Measurements from ENCODE around the gene INTS3. TPM values are rescaled to one million over a fixed set of nuclear protein-coding genes. Genes with fewer than 3 reads are reported as not detected.

INTS3 gene
- total and polyA plus RNA-seq, 12 donors, result 25.4 to 46.1 (median 31.1) TPM

DNA sequence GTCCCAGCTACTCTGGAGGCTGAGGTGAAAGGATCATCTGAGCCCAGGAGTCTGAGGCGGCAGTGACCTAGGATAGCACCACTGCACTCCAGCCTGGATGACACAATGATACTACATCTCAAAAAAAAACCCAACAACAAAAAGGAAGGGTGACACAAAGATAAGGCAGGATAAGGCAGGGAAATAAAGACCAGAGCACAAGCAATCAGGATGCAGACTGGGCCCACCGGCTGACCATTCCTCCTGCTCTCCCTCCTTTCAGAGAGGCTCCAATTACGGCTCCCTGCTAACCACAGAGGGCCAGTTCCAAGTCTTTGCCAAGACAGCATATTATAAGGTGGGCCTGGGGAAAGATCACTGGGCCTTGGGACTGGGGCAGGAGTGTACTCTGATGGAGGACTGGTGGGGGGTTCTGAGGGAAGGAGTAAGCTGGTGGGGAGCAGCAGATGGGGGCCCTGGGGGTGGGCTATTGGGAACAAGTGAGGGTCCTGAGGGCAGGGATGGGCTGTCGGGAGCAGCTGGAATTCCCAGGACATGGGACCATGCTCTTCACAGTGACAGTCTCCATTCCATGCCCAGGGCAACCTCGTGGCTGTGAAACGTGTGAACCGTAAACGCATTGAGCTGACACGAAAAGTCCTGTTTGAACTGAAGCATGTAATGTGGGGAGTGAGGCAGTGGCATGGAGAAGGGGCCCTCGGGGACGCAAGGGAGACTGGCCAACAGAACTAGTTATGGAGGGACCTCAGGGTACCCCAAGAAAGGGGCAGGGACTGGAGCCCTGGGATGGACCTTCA lies 42.1 kb upstream of the INTS3 start:
- no peak for ATAC-seq
- H3K27me3 ChIP-seq, result peaks cover 0 to 6% (median 0%) of the 10 kb centered on the region in 7 donors
- DNase-seq, result no peak
- intact Hi-C loops (cut with DNase I), result no loop called here
- 84 to 87% methylated on average over 11 of the region's 11 CpGs for WGBS, 2 donors
- H3K36me3 ChIP-seq, result peaks cover 0 to 84% (median 3%) of the 10 kb centered on the region in 9 donors
- no peaks in the 10 kb centered on the region for H3K4me1 ChIP-seq
- H3K27ac ChIP-seq, result no peak overlapping the region
- TF ChIP-seq, protein P1, sequence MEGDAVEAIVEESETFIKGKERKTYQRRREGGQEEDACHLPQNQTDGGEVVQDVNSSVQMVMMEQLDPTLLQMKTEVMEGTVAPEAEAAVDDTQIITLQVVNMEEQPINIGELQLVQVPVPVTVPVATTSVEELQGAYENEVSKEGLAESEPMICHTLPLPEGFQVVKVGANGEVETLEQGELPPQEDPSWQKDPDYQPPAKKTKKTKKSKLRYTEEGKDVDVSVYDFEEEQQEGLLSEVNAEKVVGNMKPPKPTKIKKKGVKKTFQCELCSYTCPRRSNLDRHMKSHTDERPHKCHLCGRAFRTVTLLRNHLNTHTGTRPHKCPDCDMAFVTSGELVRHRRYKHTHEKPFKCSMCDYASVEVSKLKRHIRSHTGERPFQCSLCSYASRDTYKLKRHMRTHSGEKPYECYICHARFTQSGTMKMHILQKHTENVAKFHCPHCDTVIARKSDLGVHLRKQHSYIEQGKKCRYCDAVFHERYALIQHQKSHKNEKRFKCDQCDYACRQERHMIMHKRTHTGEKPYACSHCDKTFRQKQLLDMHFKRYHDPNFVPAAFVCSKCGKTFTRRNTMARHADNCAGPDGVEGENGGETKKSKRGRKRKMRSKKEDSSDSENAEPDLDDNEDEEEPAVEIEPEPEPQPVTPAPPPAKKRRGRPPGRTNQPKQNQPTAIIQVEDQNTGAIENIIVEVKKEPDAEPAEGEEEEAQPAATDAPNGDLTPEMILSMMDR (IDR thresholded peaks at IDR 0.05), result no peak
- no peak overlapping the region for H3K4me3 ChIP-seq
- H3K9me3 ChIP-seq, result no peaks in the 10 kb centered on the region

DNA sequence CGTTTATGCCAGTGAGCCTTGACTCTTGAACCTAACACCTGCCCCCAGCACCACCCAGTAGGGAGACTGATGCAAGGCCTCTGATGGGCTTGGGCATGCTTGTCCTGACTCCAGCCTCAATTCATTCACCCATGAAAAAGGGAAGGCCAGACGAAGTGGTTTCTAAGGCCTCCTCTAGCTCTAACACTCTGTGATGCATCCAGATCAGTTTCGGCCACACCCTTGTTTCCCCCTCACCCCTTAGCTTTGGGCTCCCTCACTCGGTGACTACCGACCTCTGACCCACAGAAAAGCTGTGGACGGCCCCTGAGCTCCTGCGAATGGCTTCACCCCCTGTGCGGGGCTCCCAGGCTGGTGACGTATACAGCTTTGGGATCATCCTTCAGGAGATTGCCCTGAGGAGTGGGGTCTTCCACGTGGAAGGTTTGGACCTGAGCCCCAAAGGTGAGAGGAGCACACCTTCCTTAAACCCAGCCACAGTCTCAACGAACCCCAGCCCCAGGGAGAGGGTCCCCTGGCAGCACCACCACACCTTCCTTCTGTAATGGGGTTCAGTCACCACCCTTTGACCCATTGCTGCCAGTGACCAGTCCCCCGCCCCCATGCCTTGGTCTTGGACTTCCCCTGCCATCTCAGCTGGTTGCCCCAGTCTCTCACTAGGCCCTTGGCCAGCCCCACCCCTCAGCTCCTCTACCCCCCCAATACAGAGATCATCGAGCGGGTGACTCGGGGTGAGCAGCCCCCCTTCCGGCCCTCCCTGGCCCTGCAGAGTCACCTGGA lies 40.3 kb upstream of the INTS3 start:
- no peak for ATAC-seq
- intact Hi-C loops (cut with DNase I), result no loop called here
- TF ChIP-seq, protein P1 (IDR thresholded peaks at IDR 0.05), result no peak
- peaks cover 0 to 92% (median 3%) of the 10 kb centered on the region in 9 donors for H3K36me3 ChIP-seq
- no peaks in the 10 kb centered on the region for H3K4me1 ChIP-seq
- 91 to 92% methylated on average over 16 of the region's 16 CpGs for WGBS, 2 donors
- H3K27me3 ChIP-seq, result no peaks in the 10 kb centered on the region
- no peaks in the 10 kb centered on the region for H3K9me3 ChIP-seq
- no peak for DNase-seq
- no peak overlapping the region for H3K27ac ChIP-seq
- H3K4me3 ChIP-seq, result no peak overlapping the region

DNA sequence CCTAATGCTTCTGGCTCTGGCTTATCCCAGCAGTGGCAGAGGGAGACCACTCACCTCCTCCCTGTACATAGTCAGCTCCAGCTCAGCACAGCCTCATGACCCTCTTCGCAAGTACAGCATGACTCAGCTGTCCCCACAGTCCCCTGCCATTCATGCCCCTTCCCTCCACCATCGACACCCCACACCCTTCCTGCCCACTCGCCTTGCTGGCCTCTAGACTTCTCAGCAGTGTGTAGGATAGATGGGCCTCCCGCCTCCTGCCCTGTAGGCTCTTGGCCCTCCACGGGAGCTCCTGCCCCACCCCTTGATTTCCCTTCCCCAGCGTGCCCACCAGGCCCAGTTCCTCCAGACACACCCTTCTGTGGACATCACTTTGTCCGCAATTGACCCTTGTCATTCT lies 39.6 kb upstream of the INTS3 start:
- peaks cover 0 to 91% (median 0%) of the 10 kb centered on the region in 9 donors for H3K36me3 ChIP-seq
- H3K4me3 ChIP-seq, result no peak overlapping the region
- no peaks in the 10 kb centered on the region for H3K9me3 ChIP-seq
- WGBS, 2 donors, result 79 to 87% methylated on average over 7 of the region's 7 CpGs
- no peak for ATAC-seq
- no peak overlapping the region for H3K27ac ChIP-seq
- TF ChIP-seq, protein P1 (IDR thresholded peaks at IDR 0.05), result no peak
- H3K4me1 ChIP-seq, result no peaks in the 10 kb centered on the region
- intact Hi-C loops (cut with DNase I), result no loop called here
- no peak for DNase-seq
- H3K27me3 ChIP-seq, result no peaks in the 10 kb centered on the region

DNA sequence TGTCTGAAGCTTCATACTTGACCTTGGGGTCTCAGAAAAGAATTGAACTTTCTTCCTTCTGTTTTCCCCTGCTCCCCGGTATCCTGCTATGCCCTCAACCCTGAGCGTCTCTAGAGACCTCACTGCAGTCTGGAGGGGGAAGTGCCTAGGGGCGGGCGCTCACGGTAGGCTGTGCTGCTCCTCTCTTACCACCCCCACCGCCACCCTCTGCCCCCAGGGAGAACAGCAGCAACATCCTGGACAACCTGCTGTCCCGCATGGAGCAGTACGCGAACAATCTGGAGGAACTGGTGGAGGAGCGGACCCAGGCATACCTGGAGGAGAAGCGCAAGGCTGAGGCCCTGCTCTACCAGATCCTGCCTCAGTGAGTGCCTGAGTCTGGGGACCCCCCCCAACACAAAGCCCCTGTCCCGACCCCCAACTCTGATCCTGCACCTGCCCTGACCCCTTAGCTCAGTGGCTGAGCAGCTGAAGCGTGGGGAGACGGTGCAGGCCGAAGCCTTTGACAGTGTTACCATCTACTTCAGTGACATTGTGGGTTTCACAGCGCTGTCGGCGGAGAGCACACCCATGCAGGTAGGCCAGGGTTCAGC lies 39.0 kb upstream of the INTS3 start:
- Histone ChIP-seq H3K36me3 (peaks cover 0 to 88% (median 0%) of the 10 kb centered on the region in 9 donors), H3K9me3 (no peaks in the 10 kb centered on the region), H3K27ac (no peak overlapping the region), H3K27me3 (no peaks in the 10 kb centered on the region), H3K4me3 (no peak overlapping the region), H3K4me1 (no peaks in the 10 kb centered on the region)
- ATAC-seq (no peak), DNase-seq (no peak)
- intact Hi-C loops (cut with DNase I), result no loop called here
- TF ChIP-seq, protein P1 (IDR thresholded peaks at IDR 0.05), result no peak
- WGBS, 2 donors, result 89 to 91% methylated on average over 18 of the region's 18 CpGs

All from heart right ventricle (tissue), 16 donors.